MCF 10A (cell line): ENCODE measurements around the gene CACNG4. TPM values are rescaled to one million over a fixed set of nuclear protein-coding genes. Genes with fewer than 3 reads are reported as not detected.

Experiments
- BruUV-seq: library from RNA; stranded (reverse); fragments of 400-500 nt; replicated peaks from 2 replicates; lab custom pipeline; 2021; lab: Mats Ljungman, UMichigan
- CTCF ChIA-PET: fragments of 300-600 bp; sonication (Branson Sonifier 250); formaldehyde crosslinking; extraction: SDS; loops from one replicate; lab custom pipeline; 2021; ENCODE audit warnings: antibody characterized with exemption, inconsistent platforms; lab: Yijun Ruan, JAX
- POLR2A ChIA-PET: fragments of 300-600, 350-650 bp; sonication (Branson Sonifier 250); formaldehyde crosslinking; extraction: SDS; loops from one replicate; lab custom pipeline; 2020; ENCODE audit warnings: antibody characterized with exemption, inconsistent platforms; lab: Yijun Ruan, JAX
- DNase-seq: peaks from one replicate; pipeline ENCODE4 v3.0.0-alpha.2; 2018; ENCODE audit not compliant: unreplicated experiment
- H3K27ac Mint-ChIP-seq: one replicate; pipeline ENCODE4 v1.8.0; 2022; ENCODE audit warnings: mild to moderate bottlenecking, low read depth, mixed read lengths; ENCODE audit not compliant: unreplicated experiment
- H3K27me3 Mint-ChIP-seq: one replicate; pipeline ENCODE4 v1.8.0; 2022; ENCODE audit warnings: mixed read lengths; ENCODE audit not compliant: insufficient read depth, unreplicated experiment
- H3K36me3 Mint-ChIP-seq: one replicate; pipeline ENCODE4 v1.8.0; 2022; ENCODE audit warnings: mild to moderate bottlenecking, moderate library complexity, mixed read lengths; ENCODE audit not compliant: insufficient read depth, unreplicated experiment
- H3K4me1 Mint-ChIP-seq: one replicate; pipeline ENCODE4 v1.8.0; 2022; ENCODE audit warnings: mixed read lengths; ENCODE audit not compliant: insufficient read depth, unreplicated experiment
- H3K4me3 Mint-ChIP-seq: one replicate; pipeline ENCODE4 v1.8.0; 2022; ENCODE audit warnings: mild to moderate bottlenecking, moderate library complexity, mixed read lengths; ENCODE audit not compliant: unreplicated experiment
- H3K9me3 Mint-ChIP-seq: one replicate; pipeline ENCODE4 v1.8.0; 2022; ENCODE audit warnings: mixed read lengths; ENCODE audit not compliant: unreplicated experiment
- intact Hi-C: fragments of 100-400 bp; cut with micrococcal nuclease; formaldehyde crosslinking; loops from 2 replicates; pipeline ENCODE4 v1.14.1; 2022
- total RNA-seq: library from RNA; stranded (reverse); gene quantifications from 2 replicates; pipeline ENCODE4 v1.2.3, GENCODE V29; 2022
- TF ChIP-seq, protein P1 (sequence below): fragments of 200-600 bp; IDR thresholded peaks from one replicate; pipeline ENCODE4 v1.8.0; 2022; ENCODE audit warnings: antibody characterized with exemption, mild to moderate bottlenecking; ENCODE audit not compliant: unreplicated experiment

CACNG4 gene
- total RNA-seq, 1 experiment from 2014 or later = not detected

DNA sequence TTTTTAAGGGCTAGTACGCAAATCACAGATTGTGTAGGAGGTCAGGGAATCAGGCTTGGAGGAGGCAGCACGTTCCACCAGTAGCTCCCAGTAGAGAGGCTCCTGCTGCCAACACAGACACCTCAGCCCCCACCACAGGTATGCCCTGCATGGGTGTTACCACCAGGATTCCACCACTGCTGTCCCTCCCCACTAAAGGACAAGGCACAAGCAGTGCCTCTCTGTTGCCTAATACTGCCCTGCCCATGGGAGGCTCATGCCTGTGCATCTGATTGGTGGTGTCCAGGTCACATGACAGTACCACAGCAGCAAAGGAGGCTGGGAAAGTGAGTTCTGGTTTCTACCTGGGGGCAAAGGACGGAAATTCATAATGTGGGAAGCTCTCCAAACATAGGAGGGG lies 33.6 kb upstream of the CACNG4 start:
- intact Hi-C loops = no loop called here
- Mint-ChIP-seq H3K4me3 (no peak overlapping the region), H3K36me3 (no peaks in the 10 kb centered on the region), H3K9me3 (no peaks in the 10 kb centered on the region), H3K27ac (no peak overlapping the region), H3K4me1 (no peaks in the 10 kb centered on the region), H3K27me3 (peaks cover 40% of the 10 kb centered on the region)
- POLR2A ChIA-PET = interaction anchor here (0.6 kb wide), 1 partner anchor 15 kb away, joined by 3 read pairs; no protein-coding TSS in a partner anchor
- no peak for DNase-seq
- no TSS peak for BruUV-seq
- CTCF ChIA-PET = interaction anchor here (1.3 kb wide), 1 partner anchor 16 kb away, joined by 3 read pairs; no protein-coding TSS in a partner anchor
- TF ChIP-seq, protein P1, sequence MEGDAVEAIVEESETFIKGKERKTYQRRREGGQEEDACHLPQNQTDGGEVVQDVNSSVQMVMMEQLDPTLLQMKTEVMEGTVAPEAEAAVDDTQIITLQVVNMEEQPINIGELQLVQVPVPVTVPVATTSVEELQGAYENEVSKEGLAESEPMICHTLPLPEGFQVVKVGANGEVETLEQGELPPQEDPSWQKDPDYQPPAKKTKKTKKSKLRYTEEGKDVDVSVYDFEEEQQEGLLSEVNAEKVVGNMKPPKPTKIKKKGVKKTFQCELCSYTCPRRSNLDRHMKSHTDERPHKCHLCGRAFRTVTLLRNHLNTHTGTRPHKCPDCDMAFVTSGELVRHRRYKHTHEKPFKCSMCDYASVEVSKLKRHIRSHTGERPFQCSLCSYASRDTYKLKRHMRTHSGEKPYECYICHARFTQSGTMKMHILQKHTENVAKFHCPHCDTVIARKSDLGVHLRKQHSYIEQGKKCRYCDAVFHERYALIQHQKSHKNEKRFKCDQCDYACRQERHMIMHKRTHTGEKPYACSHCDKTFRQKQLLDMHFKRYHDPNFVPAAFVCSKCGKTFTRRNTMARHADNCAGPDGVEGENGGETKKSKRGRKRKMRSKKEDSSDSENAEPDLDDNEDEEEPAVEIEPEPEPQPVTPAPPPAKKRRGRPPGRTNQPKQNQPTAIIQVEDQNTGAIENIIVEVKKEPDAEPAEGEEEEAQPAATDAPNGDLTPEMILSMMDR = no peak

DNA sequence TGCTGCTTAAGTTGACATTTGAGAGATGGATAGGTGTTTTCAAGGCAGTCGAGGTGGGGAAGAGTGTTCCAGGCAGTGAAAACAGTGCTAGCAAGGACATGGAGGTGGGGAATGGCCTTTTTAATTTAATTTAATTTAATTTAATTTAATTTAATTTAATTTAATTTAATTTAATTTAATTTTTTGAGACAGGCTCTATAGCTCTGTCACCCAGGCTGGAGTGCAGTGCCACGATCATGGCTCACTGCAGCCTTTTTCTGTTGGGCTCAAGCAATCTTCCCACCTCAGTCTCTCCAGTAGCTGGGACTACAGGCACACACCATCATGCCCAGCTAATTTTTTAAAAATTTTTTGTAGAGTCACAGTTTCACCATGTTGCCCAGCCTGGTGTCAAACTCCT lies 32.2 kb upstream of the CACNG4 start:
- CTCF ChIA-PET = interaction anchor here (0.5 kb wide), 1 partner anchor 892 kb away, joined by 3 read pairs; no protein-coding TSS in a partner anchor
- Mint-ChIP-seq H3K9me3 (no peaks in the 10 kb centered on the region), H3K27ac (no peak overlapping the region), H3K36me3 (no peaks in the 10 kb centered on the region), H3K4me1 (no peaks in the 10 kb centered on the region), H3K27me3 (peaks cover 31% of the 10 kb centered on the region), H3K4me3 (no peak overlapping the region)
- DNase-seq = no peak
- TF ChIP-seq, protein P1 = no peak
- BruUV-seq = no TSS peak
- intact Hi-C loops = no loop called here
- POLR2A ChIA-PET = no interaction called here

DNA sequence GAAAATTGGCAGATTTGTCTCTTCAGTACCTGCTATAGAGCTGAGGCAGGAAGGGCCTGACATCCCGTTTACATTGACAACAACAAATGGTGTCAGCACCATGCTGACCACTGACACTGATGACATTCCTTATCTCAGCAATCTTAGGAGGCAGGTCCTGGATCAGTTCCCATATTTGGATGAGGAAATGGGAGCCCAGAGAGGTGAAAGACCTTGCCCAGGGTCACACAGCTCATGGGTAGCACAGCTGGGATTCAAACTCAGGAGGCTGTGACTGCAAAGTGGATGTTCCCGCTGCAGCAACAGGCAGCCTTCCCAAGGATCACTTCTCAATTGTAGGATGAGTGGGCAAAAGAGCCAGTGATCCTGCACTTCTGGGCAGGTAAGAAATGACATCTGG lies 30.5 kb upstream of the CACNG4 start:
- no TSS peak for BruUV-seq

DNA sequence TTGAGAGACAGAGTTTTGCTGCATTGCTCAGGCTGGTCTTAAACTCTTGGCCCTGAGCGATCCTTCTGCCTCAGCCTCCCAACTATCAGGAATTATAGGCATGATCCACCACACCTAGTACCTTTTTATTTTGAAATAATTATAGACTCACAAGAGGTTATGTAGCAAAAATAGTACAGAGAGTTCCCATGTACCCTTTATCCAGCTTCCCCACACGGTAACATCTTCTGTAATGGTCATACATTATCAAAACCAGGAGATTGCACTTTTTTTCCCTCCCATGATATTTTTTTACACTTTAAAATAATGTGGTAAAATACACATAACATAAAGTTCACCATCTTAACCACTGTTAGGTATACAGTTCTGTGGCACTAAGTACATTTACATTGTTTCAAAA lies 28.8 kb upstream of the CACNG4 start:
- intact Hi-C loops = no loop called here
- Mint-ChIP-seq H3K9me3 (no peaks in the 10 kb centered on the region), H3K27ac (no peak overlapping the region), H3K27me3 (peaks cover 38% of the 10 kb centered on the region), H3K4me1 (no peaks in the 10 kb centered on the region), H3K4me3 (no peak overlapping the region), H3K36me3 (no peaks in the 10 kb centered on the region)
- ChIA-PET POLR2A (no interaction called here), CTCF (no interaction called here)
- no TSS peak for BruUV-seq
- TF ChIP-seq, protein P1 = no peak
- no peak for DNase-seq

More for the DNA sequence above, 30.5 kb upstream of the CACNG4 start:
- Mint-ChIP-seq H3K4me1 (no peaks in the 10 kb centered on the region), H3K9me3 (no peaks in the 10 kb centered on the region), H3K4me3 (no peak overlapping the region), H3K27ac (no peak overlapping the region), H3K27me3 (peaks cover 31% of the 10 kb centered on the region), H3K36me3 (no peaks in the 10 kb centered on the region)
- TF ChIP-seq, protein P1 = no peak
- ChIA-PET POLR2A (no interaction called here), CTCF (no interaction called here)
- intact Hi-C loops = no loop called here
- no peak for DNase-seq
